ENCODE data around the gene EHMT1. TPM values are rescaled to one million over a fixed set of nuclear protein-coding genes. Genes with fewer than 3 reads are reported as not detected.

The EHMT1 gene
- total and polyA plus RNA-seq, 2 donors from 2014 or later: 15.8 to 92.9 TPM

DNA sequence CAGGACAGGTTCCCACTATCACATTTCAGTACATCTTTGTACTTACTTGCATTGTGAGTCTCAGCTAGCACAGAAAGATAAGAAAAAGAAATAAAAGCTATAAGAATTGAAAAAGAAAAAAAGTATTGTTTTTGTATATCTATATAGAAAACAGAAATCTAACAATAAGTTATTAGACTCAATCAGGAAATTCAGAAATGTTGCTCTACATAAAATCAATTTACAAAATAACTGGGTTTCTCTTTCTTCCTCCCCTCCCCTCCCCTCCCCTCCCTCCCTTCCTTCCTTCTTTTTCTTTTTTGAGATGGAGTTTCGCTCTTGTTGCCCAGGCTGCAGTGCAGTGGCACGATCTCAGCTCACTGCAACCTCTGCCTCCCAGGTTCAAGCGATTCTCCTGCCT lies 251.6 kb downstream of the EHMT1 start:
- no peak overlapping the region for H3K4me3 ChIP-seq (ENCODE audit: low read length in 3 of 3)
- FAIRE-seq (no peak), DNase-seq (no peak)
- H3K27ac ChIP-seq (ENCODE audit: low read depth in 2 of 2, low read length in 2 of 2): no peak overlapping the region
- H3K4me1 ChIP-seq (ENCODE audit: control insufficient read depth in 2 of 3, insufficient read depth in 2 of 3, low read depth in 1 of 3, low read length in 3 of 3): no peaks in the 10 kb centered on the region
- TF ChIP-seq, protein P1, sequence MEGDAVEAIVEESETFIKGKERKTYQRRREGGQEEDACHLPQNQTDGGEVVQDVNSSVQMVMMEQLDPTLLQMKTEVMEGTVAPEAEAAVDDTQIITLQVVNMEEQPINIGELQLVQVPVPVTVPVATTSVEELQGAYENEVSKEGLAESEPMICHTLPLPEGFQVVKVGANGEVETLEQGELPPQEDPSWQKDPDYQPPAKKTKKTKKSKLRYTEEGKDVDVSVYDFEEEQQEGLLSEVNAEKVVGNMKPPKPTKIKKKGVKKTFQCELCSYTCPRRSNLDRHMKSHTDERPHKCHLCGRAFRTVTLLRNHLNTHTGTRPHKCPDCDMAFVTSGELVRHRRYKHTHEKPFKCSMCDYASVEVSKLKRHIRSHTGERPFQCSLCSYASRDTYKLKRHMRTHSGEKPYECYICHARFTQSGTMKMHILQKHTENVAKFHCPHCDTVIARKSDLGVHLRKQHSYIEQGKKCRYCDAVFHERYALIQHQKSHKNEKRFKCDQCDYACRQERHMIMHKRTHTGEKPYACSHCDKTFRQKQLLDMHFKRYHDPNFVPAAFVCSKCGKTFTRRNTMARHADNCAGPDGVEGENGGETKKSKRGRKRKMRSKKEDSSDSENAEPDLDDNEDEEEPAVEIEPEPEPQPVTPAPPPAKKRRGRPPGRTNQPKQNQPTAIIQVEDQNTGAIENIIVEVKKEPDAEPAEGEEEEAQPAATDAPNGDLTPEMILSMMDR (IDR thresholded peaks at IDR 0.05; ENCODE audit: borderline replicate concordance, extremely low read depth, insufficient read depth): no peak
- H3K9ac ChIP-seq (ENCODE audit: low read length in 3 of 3): no peak overlapping the region
- no peaks in the 10 kb centered on the region for H3K27me3 ChIP-seq (ENCODE audit: control insufficient read depth, insufficient read depth, low read length)
- intact Hi-C loops (cut with DNase I): no loop called here
- H3K9me3 ChIP-seq (ENCODE audit: control insufficient read depth in 2 of 3, insufficient read depth in 1 of 3, low read length in 3 of 3): no peaks in the 10 kb centered on the region
- H3K36me3 ChIP-seq (ENCODE audit: control insufficient read depth in 2 of 3, insufficient read depth in 3 of 3, low read length in 3 of 3): no peaks in the 10 kb centered on the region

DNA sequence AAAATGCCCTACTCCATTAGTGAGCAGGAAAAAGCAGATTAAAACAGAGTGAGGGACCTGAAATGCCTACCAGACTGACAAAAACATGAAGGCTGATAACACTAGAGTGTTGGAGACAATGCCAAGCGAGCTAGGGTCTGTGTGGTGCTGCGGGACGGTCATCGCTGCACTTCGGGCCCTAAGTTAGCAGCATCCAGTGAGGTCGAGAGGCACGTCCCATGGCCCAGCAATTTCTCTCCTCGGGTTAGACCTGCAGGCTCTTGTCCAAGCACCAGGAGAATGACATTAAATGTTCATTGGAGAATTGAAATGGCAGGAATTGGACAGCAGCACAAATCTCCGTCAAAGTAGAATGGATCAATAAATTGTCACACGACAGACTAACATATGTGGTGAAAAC lies 253.5 kb downstream of the EHMT1 start:
- Histone ChIP-seq H3K27ac (ENCODE audit: low read depth in 2 of 2, low read length in 2 of 2) (no peak overlapping the region), H3K9me3 (ENCODE audit: control insufficient read depth in 2 of 3, insufficient read depth in 1 of 3, low read length in 3 of 3) (no peaks in the 10 kb centered on the region), H3K36me3 (ENCODE audit: control insufficient read depth in 2 of 3, insufficient read depth in 3 of 3, low read length in 3 of 3) (no peaks in the 10 kb centered on the region), H3K27me3 (ENCODE audit: control insufficient read depth, insufficient read depth, low read length) (peaks cover 2% of the 10 kb centered on the region), H3K9ac (ENCODE audit: low read length in 3 of 3) (no peak overlapping the region), H3K4me1 (ENCODE audit: control insufficient read depth in 2 of 3, insufficient read depth in 2 of 3, low read depth in 1 of 3, low read length in 3 of 3) (no peaks in the 10 kb centered on the region), H3K4me3 (ENCODE audit: low read length in 3 of 3) (no peak overlapping the region)
- intact Hi-C loops (cut with DNase I): no loop called here
- FAIRE-seq (no peak), DNase-seq (no peak)
- TF ChIP-seq, protein P1 (IDR thresholded peaks at IDR 0.05; ENCODE audit: borderline replicate concordance, extremely low read depth, insufficient read depth): no peak

DNA sequence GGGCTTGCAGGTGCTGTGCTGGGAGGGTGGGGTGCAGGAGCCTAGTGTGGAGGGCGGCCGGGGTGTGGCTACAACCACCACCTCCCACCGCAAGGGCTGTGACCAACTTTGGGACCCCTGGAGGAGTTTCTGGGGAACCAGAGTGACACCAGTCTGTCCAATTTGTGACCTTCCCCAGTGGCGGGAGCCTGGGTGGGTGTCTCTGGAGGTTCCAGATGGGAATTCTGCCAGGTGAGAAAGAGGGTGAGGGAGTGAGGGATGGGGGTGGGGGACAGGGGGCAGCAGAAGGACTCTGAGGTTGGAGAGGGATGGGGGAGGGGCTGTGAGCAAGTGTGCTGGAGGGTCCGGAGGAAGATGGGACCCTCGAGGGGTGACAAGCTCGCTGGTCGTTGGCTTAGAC lies 254.6 kb downstream of the EHMT1 start:
- DNase-seq: no peak
- Histone ChIP-seq H3K9ac (ENCODE audit: low read length in 3 of 3) (no peak overlapping the region), H3K9me3 (ENCODE audit: control insufficient read depth in 2 of 3, insufficient read depth in 1 of 3, low read length in 3 of 3) (no peaks in the 10 kb centered on the region), H3K27ac (ENCODE audit: low read depth in 2 of 2, low read length in 2 of 2) (no peak overlapping the region), H3K4me1 (ENCODE audit: control insufficient read depth in 2 of 3, insufficient read depth in 2 of 3, low read depth in 1 of 3, low read length in 3 of 3) (peaks cover 0 to 2% (median 0%) of the 10 kb centered on the region in 3 donors), H3K27me3 (ENCODE audit: control insufficient read depth, insufficient read depth, low read length) (peaks cover 2% of the 10 kb centered on the region), H3K36me3 (ENCODE audit: control insufficient read depth in 2 of 3, insufficient read depth in 3 of 3, low read length in 3 of 3) (no peaks in the 10 kb centered on the region), H3K4me3 (ENCODE audit: low read length in 3 of 3) (no peak overlapping the region)
- FAIRE-seq: no peak
- intact Hi-C loops (cut with DNase I): no loop called here
- TF ChIP-seq, protein P1 (IDR thresholded peaks at IDR 0.05; ENCODE audit: borderline replicate concordance, extremely low read depth, insufficient read depth): no peak

DNA sequence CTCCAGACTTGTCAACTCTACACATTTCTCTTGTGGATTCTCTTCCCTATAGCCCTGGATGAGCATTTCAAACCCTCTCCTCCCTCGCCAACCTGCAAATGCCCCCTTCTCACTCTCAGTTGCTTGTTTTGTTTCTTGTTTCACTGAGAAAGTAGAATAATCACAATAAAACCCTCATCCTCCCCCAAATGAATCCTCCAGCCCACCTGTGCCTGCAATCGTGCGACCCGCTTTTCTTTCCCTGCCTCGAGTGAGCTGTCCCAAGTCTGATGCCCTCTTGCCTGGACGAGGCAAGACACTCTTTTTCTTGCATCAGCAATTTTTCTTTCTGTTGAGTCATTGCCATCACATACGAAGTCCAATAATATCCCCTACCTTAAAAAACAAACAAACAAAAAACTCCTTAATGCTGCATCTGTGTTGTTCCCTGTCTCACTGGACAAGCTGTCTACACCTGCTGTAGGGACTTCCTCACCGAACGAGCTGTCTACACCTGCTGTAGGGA lies 255.1 kb downstream of the EHMT1 start:
- Histone ChIP-seq H3K4me3 (ENCODE audit: low read length in 3 of 3) (no peak overlapping the region), H3K27me3 (ENCODE audit: control insufficient read depth, insufficient read depth, low read length) (peaks cover 2% of the 10 kb centered on the region), H3K9me3 (ENCODE audit: control insufficient read depth in 2 of 3, insufficient read depth in 1 of 3, low read length in 3 of 3) (no peaks in the 10 kb centered on the region), H3K27ac (ENCODE audit: low read depth in 2 of 2, low read length in 2 of 2) (no peak overlapping the region), H3K36me3 (ENCODE audit: control insufficient read depth in 2 of 3, insufficient read depth in 3 of 3, low read length in 3 of 3) (no peaks in the 10 kb centered on the region), H3K4me1 (ENCODE audit: control insufficient read depth in 2 of 3, insufficient read depth in 2 of 3, low read depth in 1 of 3, low read length in 3 of 3) (peaks cover 0 to 4% (median 0%) of the 10 kb centered on the region in 3 donors), H3K9ac (ENCODE audit: low read length in 3 of 3) (no peak overlapping the region)
- DNase-seq: no peak
- TF ChIP-seq, protein P1 (IDR thresholded peaks at IDR 0.05; ENCODE audit: borderline replicate concordance, extremely low read depth, insufficient read depth): no peak
- FAIRE-seq: no peak
- intact Hi-C loops (cut with DNase I): no loop called here

Measured in kidney (tissue), 14 donors.